ENCODE data around the gene TMEM134.
"Not testable (repeated sequence)": the region's sequence is repeated elsewhere in the genome, so short reads cannot be mapped to it uniquely, and the experiment has no call there.

The TMEM134 gene

GRCh38 chr11:67438158-67438902, 30.7 kb downstream of the TMEM134 start:
- no peak for DNase-seq (ENCODE audit: low spot score)

GRCh38 chr11:67437809-67438157, 31.3 kb downstream of the TMEM134 start:
- DNase-seq (ENCODE audit: low spot score), result no peak

DNA sequence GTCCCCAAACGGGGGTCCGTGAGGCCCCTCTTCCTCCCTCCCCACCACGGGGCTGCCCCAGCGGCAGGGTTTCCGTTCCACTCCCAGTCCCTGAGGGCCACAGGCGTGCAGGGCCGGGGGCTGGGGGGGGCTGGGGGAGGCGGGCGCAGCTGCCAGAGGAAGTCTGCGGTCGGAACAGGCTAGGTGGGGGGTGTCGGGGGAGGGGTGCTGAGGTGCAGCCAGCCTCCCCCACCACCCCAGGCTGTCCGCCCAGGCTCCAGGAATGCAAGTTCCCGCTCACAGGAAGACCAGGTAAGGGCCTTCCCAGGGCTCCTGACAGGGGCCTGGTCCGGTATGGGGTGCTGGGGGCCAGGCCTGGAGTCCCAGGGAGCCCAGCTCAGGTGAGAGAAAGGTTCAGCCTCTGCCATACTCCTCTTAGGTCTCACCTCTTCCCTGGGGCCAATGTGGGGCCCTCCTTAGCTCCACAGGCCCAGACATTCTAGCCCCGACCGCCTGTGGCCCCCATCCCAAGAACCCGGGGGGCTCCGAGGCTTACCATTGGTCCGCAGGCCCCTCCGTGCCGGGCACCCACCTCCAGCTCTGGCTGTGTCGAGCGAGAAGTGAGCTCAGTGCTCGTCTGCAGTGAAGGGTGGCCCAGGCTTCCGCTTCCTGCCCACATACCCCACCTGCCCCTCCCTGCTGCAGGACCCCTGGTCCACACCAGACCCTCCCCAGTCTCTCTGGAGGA, 31.8 kb downstream of the TMEM134 start, which contains the start of gene PTPRCAP:
TSS of gene PTPRCAP (minus strand) at position 601 of the 727 bp plus-strand sequence. CDS start at position 538, 63 bp downstream.
- no peak for DNase-seq (ENCODE audit: low spot score)

GRCh38 chr11:67436459-67437081, 32.5 kb downstream of the TMEM134 start:
- DNase-seq (ENCODE audit: low spot score), result no peak

DNA sequence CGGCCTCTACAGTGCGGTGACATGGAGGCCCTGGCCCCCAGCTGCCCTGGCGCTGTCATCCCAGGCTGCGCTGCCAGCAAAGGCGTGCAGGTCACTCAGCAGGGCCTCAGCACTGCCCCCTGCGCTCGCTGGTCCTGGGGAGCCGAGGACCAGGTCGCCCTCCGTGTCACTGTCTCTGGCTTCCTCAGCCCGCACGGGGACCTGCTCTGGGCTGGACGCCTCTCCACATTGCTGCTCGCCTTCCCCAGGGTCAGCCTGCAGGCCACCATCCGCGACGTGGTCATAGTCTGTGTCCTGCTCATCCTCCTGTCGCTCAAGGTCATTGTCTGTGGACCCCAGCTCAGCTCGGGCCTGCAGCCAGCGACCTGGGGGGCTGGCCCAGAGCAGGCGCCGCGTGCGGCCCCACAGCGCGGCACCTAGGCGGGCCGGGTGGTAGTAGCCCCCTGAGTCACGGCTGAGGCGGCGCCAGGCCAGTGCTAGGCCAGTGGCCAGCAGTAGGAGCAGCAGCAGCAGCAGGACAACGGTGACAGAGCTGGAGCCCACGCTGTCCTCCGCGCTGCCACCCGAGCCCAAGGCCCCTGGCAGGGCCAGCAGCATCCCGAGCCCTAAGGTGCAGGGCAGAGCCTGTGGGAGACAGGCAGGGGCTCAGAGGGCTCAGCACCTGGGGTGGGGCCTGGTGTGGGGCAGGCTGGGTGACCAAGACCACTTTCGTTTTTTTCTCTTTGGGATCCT, 33.2 kb downstream of the TMEM134 start:
- DNase-seq (ENCODE audit: low spot score), result no peak

GRCh38 chr11:67435031-67435726, 33.9 kb downstream of the TMEM134 start:
- DNase-seq (ENCODE audit: low spot score), result no peak

- DNase-seq (ENCODE audit: low spot score), result no peak
These were observed 34.6 kb downstream of the TMEM134 start for GRCh38 chr11:67434395-67434881.

DNA sequence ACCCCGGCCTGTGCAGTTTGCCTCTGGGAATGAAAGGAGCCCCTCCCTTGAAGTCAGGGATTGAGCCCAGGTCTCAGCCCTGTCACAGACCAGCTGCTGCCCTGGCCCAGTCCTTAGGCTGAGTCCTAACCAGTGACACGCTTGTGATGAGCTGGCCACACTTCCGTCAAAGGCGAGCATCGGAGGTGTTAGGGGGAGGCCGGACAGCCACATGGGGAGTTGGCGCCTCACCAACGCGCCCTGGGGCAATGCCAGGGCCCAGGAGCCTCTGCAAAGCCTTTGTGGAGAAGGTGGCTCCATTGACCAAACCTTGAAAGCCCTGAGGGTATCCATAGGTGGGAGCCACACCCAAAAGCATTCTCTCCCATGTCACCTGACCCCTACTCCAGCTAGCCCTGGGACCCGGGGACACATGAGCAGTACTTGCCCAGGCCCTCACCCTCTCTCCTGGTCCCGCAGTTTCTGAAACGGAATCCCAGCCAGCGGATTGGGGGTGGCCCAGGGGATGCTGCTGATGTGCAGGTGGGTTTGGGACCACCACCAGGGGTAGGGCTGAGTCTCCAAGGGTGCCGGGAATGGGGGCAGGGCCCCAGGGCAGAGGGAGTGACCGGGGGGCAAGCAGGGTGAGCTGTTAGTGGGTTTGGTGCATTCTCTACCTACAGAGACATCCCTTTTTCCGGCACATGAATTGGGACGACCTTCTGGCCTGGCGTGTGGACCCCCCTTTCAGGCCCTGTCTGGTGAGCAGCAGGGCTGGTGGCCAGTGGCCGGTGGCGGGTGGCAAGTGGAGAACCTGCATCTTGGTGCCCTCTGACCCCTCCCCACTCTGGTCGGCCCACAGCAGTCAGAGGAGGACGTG, 35.3 kb downstream of the TMEM134 start:
- no peak for DNase-seq (ENCODE audit: low spot score)

DNA sequence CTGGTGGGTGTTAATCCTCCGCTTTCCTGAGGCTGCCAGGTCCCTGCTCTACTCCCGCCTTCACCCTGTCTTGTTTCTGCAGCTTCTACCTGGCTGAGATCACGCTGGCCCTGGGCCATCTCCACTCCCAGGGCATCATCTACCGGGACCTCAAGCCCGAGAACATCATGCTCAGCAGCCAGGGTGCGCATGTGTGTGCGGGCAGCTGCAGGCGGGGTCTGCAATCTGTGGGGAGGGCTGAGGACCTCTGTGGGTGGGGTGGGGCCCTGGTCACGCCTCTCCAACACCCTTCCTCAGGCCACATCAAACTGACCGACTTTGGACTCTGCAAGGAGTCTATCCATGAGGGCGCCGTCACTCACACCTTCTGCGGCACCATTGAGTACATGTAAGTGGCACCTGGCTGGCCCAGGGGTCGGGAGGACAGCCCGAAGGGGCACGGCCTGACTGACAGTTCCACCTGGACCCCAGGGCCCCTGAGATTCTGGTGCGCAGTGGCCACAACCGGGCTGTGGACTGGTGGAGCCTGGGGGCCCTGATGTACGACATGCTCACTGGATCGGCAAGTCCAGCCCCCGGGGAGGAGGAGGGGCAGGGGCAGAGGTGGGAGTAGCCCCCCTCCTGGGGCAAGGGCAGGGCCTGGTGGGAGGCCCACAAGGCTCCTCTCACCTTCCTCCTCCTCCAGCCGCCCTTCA, 36.2 kb downstream of the TMEM134 start:
- no peak for DNase-seq (ENCODE audit: low spot score)

DNA sequence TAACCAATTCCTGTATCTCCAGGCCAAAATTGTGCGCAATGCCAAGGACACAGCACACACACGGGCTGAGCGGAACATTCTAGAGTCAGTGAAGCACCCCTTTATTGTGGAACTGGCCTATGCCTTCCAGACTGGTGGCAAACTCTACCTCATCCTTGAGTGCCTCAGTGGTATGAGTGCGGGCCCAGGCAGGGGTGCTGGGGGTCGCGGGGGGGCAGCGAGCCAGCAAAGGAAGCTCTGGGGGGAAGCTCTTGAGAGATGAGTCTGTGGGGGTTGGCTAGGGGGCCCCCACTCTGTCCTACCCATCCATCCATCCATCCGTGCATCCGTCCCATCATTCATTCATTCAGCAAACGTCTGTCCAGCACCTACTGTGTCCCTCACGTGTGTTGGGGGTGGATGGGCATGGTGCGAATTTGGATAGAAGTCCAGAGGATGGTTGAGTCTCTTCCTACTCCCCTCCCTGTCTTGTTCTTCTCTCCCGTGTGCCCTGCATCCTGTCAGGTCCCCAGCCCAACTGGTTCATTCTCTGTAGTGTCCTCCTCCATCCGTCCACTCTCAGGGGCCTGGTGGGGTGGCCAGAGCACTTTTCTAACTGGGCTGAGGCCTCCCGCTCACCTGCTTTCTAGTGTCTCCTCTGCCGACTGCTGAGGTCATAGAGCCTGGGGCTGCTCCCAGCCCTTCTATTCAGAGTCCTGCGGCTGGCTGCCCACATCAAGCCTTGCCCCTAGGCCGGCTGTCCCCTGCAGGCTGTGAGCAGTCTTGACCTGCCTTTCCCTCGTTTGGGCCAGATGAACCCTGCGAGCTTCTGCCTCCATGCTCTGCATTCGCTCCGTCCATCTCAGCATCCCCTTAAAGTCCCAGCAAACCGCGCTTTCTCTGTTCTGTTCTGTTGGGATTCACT, 37.5 kb downstream of the TMEM134 start:
- no peak for DNase-seq (ENCODE audit: low spot score)

- DNase-seq (ENCODE audit: low spot score), result no peak
These were observed 39.3 kb downstream of the TMEM134 start for GRCh38 chr11:67429722-67430121.

GRCh38 chr11:67429038-67429668, 39.9 kb downstream of the TMEM134 start:
- DNase-seq (ENCODE audit: low spot score), result no peak

DNA sequence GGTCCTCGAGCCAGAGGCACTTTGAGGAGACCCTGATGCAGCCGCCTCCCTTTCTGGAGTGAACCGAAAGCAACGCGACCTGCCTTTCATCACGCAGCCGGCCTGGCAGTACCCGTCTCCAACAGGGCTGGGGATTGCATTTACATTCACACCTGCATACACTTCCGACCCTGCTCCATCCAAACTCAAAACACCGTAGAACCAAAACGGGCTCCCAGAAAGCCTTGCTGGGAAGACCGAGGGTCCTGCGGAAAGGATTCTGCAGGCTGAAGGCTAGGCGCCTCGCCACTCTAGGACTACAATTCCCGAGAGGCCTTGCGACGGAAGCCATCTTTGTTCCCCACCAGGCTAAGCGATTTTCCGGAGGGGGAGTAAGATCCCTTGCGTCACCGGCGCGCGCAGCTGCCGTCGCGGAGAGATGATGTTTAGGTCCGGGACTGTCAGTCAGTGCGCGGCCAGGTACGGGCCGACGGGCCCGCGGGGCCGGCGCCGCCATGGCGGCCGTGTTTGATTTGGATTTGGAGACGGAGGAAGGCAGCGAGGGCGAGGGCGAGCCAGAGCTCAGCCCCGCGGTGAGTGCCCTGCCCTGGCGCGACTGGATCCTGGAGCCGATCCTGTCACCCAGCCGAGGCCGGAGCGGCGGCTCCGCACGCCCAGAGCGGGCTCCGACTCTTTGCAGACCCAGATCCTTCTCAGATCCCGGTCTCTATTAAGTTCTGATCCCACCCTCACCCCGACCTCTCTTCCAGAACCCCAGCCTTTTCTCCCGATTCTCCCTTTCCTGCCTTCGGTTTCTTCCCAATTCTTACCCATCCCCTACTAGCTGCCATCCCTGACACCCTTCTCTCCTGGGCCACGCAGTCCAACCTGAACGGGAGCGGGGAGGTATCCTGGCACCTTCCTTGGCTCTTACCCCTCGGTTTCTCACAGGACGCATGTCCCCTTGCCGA, 40.7 kb downstream of the TMEM134 start, which contains the start of gene RPS6KB2:
TSS of gene RPS6KB2 (plus strand) at position 443 of the 950 bp plus-strand sequence. CDS start at position 495, 52 bp downstream.
- DNase-seq (ENCODE audit: low spot score), result peak; percentile 97

GRCh38 chr11:67427364-67427859, 41.6 kb downstream of the TMEM134 start:
- DNase-seq (ENCODE audit: low spot score), result not testable (repeated sequence)

- DNase-seq (ENCODE audit: low spot score), result no peak
These were observed 45.0 kb downstream of the TMEM134 start for GRCh38 chr11:67423891-67424613.

DNA sequence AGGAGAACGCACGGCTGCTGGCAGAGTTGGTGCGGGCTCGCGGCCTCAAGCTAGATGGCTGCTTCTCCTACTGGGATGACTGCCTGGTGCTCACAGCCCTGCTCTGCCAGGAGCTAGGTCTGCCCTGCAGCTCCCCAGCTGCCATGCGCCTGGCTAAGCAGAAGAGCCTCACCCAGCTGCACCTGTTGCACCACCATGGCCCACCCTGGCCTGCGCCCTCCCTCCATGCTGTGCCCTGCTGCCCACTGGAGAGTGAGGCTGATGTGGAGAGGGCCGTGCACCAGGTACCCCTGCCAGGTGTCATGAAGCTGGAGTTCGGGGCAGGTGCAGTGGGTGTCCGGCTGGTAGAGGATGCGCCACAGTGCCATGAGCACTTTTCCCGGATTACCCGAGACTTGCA, 45.6 kb downstream of the TMEM134 start:
- no peak for DNase-seq (ENCODE audit: low spot score)

All from putamen (tissue), 1 donor.